Femur (tissue), 1 donor: ENCODE data around the gene SETD7.
"Not testable (repeated sequence)": the region's sequence is repeated elsewhere in the genome, so short reads cannot be mapped to it uniquely, and the experiment has no call there.

ENCODE experiments used
- DNase-seq: peaks from one replicate; pipeline ENCODE4 v3.0.0-alpha.2; 2017

SETD7 gene

DNA sequence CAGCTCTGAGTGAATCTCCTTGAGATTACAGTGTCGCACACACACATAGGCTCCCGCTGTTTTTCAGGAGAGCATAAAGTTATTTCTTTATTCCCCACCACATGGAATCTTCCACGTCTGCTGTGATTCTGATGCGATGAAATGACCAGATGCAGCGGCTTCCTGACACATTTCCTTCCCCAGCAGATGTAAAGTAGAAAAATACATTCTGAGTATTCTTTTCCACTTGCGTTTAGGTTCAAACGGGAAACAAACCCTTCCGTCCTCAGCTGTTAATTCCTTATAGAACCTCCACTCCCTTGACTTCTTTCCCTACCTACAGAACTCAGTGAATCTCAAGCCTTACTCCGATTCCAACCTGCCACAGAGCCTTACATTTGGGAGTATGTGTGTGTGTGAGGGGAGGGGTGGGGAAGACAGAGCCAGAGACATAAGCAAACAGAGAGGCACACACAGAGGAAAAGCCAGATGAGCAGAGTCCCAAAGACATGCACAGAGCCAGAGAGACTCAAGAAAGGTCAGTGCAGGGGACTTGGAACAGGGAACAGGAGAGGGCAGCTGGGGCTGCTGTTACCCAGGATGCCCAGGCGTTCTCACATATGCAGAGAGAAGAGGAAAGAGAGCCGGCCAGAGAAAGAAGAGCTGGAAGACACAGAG, 47.3 kb downstream of the SETD7 start:
- DNase-seq: no peak

GRCh38 chr4:139506774-139507173, 49.2 kb downstream of the SETD7 start:
- DNase-seq: no peak

DNA sequence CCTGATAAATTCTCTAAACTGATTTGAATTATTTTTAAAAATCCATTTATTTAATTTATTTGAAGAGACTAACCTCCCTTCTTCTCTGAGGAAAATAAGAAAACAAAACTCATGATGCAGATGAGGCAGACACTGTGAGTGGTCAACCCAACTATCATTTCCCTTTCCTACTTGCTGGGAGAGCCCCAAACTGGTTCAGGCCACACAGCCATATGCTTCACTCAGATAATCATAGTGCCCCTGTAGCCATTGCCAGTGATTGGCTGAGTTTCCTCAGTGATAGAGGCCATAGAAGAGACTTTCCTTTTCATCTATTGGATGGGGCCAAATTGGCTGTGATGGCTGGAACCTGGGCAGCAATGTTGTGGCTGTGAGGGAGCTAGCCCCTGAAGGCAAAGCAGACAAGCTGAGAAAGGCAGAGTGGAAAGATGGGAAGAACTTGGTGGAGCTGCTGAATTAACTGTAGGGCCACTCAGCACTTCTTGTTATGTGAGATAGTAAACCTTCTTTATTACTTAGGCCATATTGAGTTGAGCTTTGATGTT, 52.3 kb downstream of the SETD7 start:
- no peak for DNase-seq

- DNase-seq: no peak
Observed at GRCh38 chr4:139501927-139502899, 53.8 kb downstream of the SETD7 start.

- no peak for DNase-seq
Observed at GRCh38 chr4:139501527-139501926, 54.5 kb downstream of the SETD7 start.

GRCh38 chr4:139501117-139501516, 54.9 kb downstream of the SETD7 start:
- DNase-seq: no peak

- DNase-seq: no peak
Observed at GRCh38 chr4:139499186-139499585, 56.8 kb downstream of the SETD7 start.

DNA sequence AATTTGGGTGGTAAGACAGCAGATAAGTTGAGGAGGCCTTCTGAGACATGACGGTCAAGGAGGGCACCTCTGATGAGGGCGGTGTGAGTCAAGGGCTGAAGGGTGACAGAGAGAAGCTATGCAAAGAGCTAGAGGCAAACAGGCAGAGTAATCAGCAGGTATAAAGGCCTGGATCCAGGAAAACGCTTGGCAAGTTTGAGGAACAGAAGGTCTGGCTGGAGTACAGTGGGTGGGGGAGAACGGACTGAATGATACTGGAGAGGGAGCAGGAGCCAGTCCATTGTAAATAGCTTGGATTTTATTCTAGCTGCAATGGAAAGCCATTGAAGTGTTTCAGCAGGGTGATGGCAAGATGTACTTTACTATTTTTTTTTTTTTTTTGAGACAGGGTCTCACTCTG, 62.8 kb downstream of the SETD7 start:
- no peak for DNase-seq

- no peak for DNase-seq
Observed at GRCh38 chr4:139492429-139492828, 63.6 kb downstream of the SETD7 start.

DNA sequence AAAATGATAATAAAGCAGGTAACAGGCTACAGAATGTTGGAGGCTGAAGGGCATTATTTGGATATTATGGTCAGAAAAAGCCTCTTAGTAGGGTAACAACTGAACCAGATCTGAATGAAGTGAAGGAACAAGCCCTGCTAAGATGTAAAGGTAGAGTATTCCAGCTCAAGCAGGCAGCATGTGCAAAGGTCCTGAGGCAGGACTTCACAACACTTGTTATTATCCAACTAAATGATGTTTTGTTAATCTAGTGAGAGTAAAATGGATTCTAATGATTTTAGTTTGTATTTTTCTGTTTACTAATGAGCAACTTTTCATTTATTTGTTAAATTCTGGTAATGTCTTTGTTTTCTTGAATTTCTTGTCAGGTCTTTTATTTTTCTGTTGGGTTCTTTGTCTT, 66.4 kb downstream of the SETD7 start:
- DNase-seq: no peak

GRCh38 chr4:139488442-139488841, 67.6 kb downstream of the SETD7 start:
- DNase-seq: no peak

- DNase-seq: no peak
Observed at GRCh38 chr4:139484783-139485311, 71.2 kb downstream of the SETD7 start.

DNA sequence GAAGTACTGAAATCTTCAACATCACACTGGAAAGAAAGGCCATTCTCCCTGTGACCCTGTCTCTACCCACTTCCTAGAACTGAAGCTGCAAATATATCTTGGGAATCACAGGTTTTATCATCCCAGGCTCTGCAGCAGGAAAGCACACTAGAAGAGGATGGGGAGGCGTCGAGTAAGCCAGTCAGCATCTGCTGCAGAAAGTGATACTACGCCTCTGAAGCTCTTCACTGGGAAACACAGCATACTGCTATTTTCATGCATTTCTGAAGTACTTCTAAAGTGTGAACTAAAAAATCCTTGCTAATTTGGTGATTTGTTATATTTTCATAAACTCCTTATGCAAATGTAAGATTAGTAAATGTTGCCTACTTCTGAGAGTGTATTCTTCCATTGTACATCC, 73.0 kb downstream of the SETD7 start:
- no peak for DNase-seq

DNA sequence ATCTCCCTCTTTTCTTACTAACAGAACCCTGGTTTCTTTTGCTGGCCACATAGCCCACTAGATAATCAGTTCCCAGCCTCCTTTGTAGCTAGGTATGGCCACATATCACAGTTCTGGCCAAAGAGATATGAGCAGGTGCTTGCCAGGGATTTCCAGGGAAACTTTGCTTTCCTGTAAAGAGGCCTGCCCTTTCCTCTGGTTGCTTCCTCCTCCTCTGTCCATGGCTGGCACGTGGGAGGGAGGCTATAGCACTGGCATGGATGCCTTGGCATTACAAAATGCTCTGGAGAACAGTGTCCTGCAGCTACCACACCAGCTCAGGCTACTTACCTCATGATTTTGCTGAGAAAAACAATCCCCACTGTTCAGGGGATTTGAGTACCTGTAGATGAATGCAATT, 74.6 kb downstream of the SETD7 start:
- no peak for DNase-seq

DNA sequence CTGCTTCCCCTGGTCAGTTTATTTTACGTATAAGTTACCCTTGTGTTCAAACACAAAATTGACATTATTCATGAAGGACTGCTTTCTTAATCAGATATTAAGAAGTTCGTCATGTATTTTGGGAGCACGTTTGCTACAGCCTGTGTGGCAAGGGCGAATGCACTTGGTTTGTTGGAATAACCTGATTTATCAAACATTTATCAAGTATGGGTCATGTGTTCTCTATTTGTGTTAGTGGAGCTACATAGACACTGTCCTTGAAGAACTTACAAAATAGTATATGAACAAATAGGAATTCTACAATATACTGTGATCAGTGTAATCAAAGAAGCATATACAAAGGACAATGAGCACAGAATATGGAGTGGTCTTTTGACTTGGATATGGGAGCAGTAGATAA, 79.7 kb downstream of the SETD7 start:
- no peak for DNase-seq

DNA sequence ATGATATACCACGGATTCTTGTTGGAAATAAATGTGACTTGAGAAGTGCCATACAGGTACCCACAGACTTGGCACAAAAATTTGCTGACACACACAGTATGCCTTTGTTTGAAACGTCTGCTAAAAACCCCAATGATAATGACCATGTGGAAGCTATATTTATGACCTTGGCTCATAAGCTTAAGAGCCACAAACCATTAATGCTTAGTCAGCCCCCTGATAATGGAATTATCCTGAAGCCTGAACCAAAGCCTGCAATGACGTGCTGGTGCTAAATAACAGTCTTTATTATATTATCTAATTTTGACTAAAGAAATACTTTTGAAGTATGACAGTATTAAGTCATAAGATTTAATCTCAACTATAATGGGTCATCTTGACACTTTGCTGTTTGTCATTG, 83.2 kb downstream of the SETD7 start:
- DNase-seq: no peak

DNA sequence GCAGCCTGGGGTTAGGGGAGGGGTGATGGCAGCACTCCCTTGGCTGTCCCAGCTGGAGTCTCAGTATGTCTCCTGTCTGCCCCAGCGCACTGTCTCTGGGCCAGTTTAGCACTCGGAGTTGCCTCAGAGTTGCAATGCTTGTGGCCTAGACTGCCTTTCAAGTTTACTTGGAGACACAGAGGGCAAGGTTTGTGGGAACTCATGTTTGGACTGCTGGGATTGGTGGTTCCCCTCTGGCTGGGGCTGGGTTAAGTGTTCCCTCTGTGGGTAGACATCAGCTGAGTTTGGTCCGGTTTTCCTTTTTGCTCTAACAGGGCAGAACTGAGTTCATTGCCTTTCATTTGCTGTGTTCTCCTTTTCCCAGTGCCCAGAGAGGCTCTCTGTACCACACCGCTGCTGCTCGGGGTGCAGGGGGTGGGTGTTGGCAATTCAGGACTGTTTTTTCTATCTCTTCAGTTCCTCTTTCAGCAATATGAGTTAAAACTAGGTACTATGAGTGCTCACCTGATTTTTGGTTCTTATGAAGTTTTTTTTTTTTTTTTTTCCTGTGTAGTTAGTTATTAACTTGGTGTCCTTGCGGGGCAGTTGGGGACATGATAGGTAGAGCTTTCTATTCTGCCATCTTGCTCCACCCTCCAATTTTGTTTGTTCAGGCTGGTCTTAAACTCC, 84.9 kb downstream of the SETD7 start:
- no peak for DNase-seq

DNA sequence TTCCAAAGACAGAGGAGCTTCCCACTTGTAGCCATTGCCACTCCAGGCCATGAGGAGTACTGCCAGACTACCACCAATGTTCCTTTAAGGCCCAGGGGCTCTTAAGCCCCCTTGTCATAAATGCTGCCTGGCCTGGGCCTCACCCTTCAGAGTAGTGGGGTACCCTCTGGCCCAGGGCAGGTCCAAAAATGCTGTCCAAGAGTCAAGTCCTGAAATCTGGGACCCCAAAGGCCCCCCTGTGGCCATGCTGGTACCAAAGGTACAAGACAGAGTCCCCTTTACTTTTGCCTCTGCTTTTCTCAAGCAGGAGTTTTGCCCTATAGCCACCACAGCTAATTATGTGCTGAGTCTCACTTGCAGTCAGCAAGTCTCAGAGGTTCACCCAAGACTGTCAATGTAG, 85.7 kb downstream of the SETD7 start:
- no peak for DNase-seq

DNA sequence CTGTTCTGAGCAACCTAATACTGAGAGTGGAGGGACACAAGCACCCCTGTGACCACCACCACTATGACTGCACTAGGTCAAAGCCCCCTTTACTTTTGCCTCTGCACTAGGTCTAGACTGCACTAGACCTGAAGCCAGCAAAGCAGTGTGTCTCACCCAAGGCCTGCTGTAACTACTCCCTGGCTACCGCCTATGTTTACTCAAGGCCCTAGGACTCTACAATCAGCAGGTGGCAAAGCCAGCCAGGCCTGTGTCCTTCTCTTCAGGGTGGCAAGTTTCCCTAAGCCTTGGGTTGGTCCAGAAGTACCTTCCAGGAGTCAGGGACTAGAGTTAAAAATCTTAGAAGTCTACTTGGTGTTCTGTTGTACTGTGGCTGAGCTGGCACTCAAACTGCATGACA, 86.2 kb downstream of the SETD7 start:
- no peak for DNase-seq

DNA sequence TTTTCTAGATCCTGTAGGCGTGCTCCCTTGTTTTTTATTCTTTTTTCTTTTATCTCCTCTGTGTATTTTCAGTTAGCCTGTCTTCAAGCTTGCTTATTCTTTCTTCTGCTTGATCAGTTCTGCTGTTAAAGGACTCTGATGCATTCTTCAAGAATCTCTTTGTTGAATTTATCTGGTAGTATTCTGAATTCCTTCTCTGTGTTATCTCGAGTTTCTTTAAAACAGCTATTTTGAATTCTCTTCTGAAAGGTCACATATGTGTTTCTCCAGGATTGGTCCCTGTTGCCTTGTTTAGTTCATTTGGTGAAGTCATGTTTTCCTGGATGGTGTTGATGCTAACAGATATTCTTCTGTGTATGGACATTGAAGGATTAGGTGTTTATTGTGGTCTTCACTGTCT, 86.8 kb downstream of the SETD7 start:
- DNase-seq: no peak

- not testable (repeated sequence) for DNase-seq
Observed at GRCh38 chr4:139468756-139469155, 87.3 kb downstream of the SETD7 start.

- no peak for DNase-seq
Observed at GRCh38 chr4:139465922-139466321, 90.1 kb downstream of the SETD7 start.

- DNase-seq: not testable (repeated sequence)
Observed at GRCh38 chr4:139464512-139464911, 91.5 kb downstream of the SETD7 start.
